Adipose tissue (tissue), 3 donors: ENCODE data around the gene LAMA3. TPM values are rescaled to one million over a fixed set of nuclear protein-coding genes. Genes with fewer than 3 reads are reported as not detected.

Source experiments
- H3K27ac ChIP-seq: one replicate; pipeline ENCODE4 v1.5.1; 2013; ENCODE audit warnings: low read depth, low read length
- WGBS, 3 donors: extraction: QIAGEN DNeasy Blood & Tissue Kit; methylation state at CpG; one replicate each; pipeline ENCODE4 v1.1.7; 2013; 5-methylcytosine and 5-hydroxymethylcytosine counted together
- polyA plus RNA-seq, 3 donors: library from polyadenylated mRNA; stranded (reverse); fragments of 200-250 nt; gene quantifications; one replicate each; pipeline ENCODE4 v1.2.3, GENCODE V29; 2013
- donor health status: healthy with polysubstance abuse.
- donor health status: Bipolar disorder and iron deficiency.
- donor health status: healthy.

The LAMA3 gene
- polyA plus RNA-seq, 3 donors, result 2.1 to 20.8 (median 6.2) TPM

GRCh38 chr18:23662309-23663263, 26.7 kb upstream of the LAMA3 start, which contains the start of gene ANKRD29:
Gene ANKRD29, minus strand, starts transcription at chr18:23662911. Its CDS starts 181 bp downstream, at chr18:23662730.
- H3K27ac ChIP-seq, result no peak within 1 kb of the TSS
- 1% methylated on average over 43 to 84 of the region's 86 CpGs for WGBS, 3 donors

- 54 to 75% (median 71%) methylated on average over 6 of the region's 6 CpGs for WGBS, 3 donors
- H3K27ac ChIP-seq, result no peak overlapping the region
Observed at GRCh38 chr18:23664674-23665073, 24.6 kb upstream of the LAMA3 start.

GRCh38 chr18:23667114-23667513, 22.1 kb upstream of the LAMA3 start:
- H3K27ac ChIP-seq, result no peak overlapping the region
- WGBS, 3 donors, result 88 to 94% (median 89%) methylated on average over 1 of the region's 1 CpG

- no peak overlapping the region for H3K27ac ChIP-seq
- 40 to 47% (median 44%) methylated on average over 4 of the region's 4 CpGs for WGBS, 3 donors
Observed at GRCh38 chr18:23668731-23669130, 20.5 kb upstream of the LAMA3 start.

- no peak overlapping the region for H3K27ac ChIP-seq
- WGBS, 3 donors, result 72 to 78% (median 72%) methylated on average over 8 of the region's 8 CpGs
Observed at GRCh38 chr18:23669202-23669766, 20.0 kb upstream of the LAMA3 start.

GRCh38 chr18:23669804-23670405, 19.3 kb upstream of the LAMA3 start:
- 69 to 80% (median 80%) methylated on average over 4 of the region's 4 CpGs for WGBS, 3 donors
- H3K27ac ChIP-seq, result no peak overlapping the region

- 44 to 63% (median 45%) methylated on average over 1 of the region's 1 CpG for WGBS, 3 donors
- no peak overlapping the region for H3K27ac ChIP-seq
Observed at GRCh38 chr18:23671564-23671963, 17.7 kb upstream of the LAMA3 start.

- H3K27ac ChIP-seq, result no peak overlapping the region
Observed at GRCh38 chr18:23673725-23674124, 15.5 kb upstream of the LAMA3 start.

GRCh38 chr18:23675236-23675635, 14.0 kb upstream of the LAMA3 start:
- H3K27ac ChIP-seq, result no peak overlapping the region

More at GRCh38 chr18:23673725-23674124, 15.5 kb upstream of the LAMA3 start:
- WGBS, 3 donors, result 76 to 84% (median 83%) methylated on average over 1 of the region's 1 CpG

GRCh38 chr18:23675896-23676295, 13.4 kb upstream of the LAMA3 start:
- no peak overlapping the region for H3K27ac ChIP-seq
- WGBS, 3 donors, result 68 to 90% (median 88%) methylated on average over 3 of the region's 3 CpGs

- 77 to 96% (median 88%) methylated on average over 2 of the region's 2 CpGs for WGBS, 3 donors
Observed at GRCh38 chr18:23682045-23682444, 7.2 kb upstream of the LAMA3 start.

GRCh38 chr18:23682472-23682871, 6.8 kb upstream of the LAMA3 start:
- H3K27ac ChIP-seq, result no peak overlapping the region
- WGBS, 3 donors, result 87 to 96% (median 94%) methylated on average over 1 of the region's 1 CpG

More at GRCh38 chr18:23682045-23682444, 7.2 kb upstream of the LAMA3 start:
- H3K27ac ChIP-seq, result no peak overlapping the region

GRCh38 chr18:23683155-23683554, 6.1 kb upstream of the LAMA3 start:
- H3K27ac ChIP-seq, result no peak overlapping the region
- WGBS, 3 donors, result 78 to 95% (median 93%) methylated on average over 3 of the region's 3 CpGs

- WGBS, 3 donors, result 42 to 71% (median 55%) methylated on average over 3 of the region's 3 CpGs
- H3K27ac ChIP-seq, result no peak overlapping the region
Observed at GRCh38 chr18:23683671-23684070, 5.6 kb upstream of the LAMA3 start.

GRCh38 chr18:23684515-23685197, 4.6 kb upstream of the LAMA3 start:
- no peak overlapping the region for H3K27ac ChIP-seq
- WGBS, 3 donors, result 19 to 53% (median 46%) methylated on average over 5 of the region's 5 CpGs

GRCh38 chr18:23688528-23688927, 725 bp upstream of the LAMA3 start:
- 52 to 62% (median 54%) methylated on average over 5 of the region's 5 CpGs for WGBS, 3 donors
- no peak overlapping the region for H3K27ac ChIP-seq

GRCh38 chr18:23689616-23690504, 607 bp downstream of the LAMA3 start:
- WGBS, 3 donors, result 2 to 3% (median 3%) methylated on average over 55 to 85 of the region's 85 CpGs
- H3K27ac ChIP-seq, result no peak overlapping the region
